K562 (cell line): Measurements from ENCODE around the gene CFAP92. TPM values are rescaled to one million over a fixed set of nuclear protein-coding genes. Genes with fewer than 3 reads are reported as not detected.

Source experiments
- COPS2 ChIP-seq: fragments of 450-650 bp; conservative IDR thresholded peaks from 2 replicates; pipeline ENCODE4 v1.6.1; 2016; ENCODE audit warnings: mild to moderate bottlenecking, moderate library complexity
- POLR3A ChIP-seq: IDR thresholded peaks from 2 replicates; pipeline ENCODE4 v1.6.1; 2011; ENCODE audit warnings: borderline replicate concordance, mild to moderate bottlenecking, moderate library complexity; ENCODE audit not compliant: insufficient read length, insufficient read depth; ENCODE audit errors: extremely low read depth
- SETDB1 ChIP-seq: IDR thresholded peaks from one replicate; pipeline ENCODE4 v1.6.1; 2012; ENCODE audit warnings: low read length, control low read depth, inconsistent platforms
- SRSF9 ChIP-seq: fragments of 200-400 bp; formaldehyde crosslinking; IDR thresholded peaks from 2 replicates; pipeline ENCODE4 v1.6.1; 2017; ENCODE audit warnings: low read depth, low read length, borderline replicate concordance
- polyA plus RNA-seq, 8 experiments: library from polyadenylated mRNA; depleted of rRNA in 4 of 8; stranded (reverse) in 5 of 8; unstranded in 3 of 8; fragments of >200 nt; fragmentation: Nextera tagmentation in 2 of 8; fragmentation: Illumina TruSeq in 1 of 8; extraction: Ambion mirVana in 2 of 8; extraction: Trizol in 1 of 8; gene quantifications; 2 replicates each; pipeline versions ENCODE4 v1.2.1 to v1.2.3, GENCODE V29; 2011 to 2014; ENCODE audit warnings: inconsistent platforms in 1 of 8, missing spikeins in 1 of 8
- total RNA-seq, 7 experiments: library from RNA; depleted of rRNA in 6 of 7; stranded (reverse); fragments of >200 nt in 6 of 7; fragmentation: Illumina TruSeq in 2 of 7; extraction: Trizol in 2 of 7; gene quantifications; 2 replicates each; pipeline versions ENCODE4 v1.2.1 to v1.2.3, GENCODE V29; 2011 to 2021; ENCODE audit warnings: low replicate concordance in 1 of 7
- TF ChIP-seq, protein P1 (sequence below): sonication (generic); formaldehyde crosslinking; IDR thresholded peaks from 2 replicates; pipeline ENCODE4 v1.8.0; 2022; ENCODE audit warnings: mild to moderate bottlenecking, missing genetic modification reagents
- TF ChIP-seq, protein P2 (sequence below): fragments of 250-450 bp; sonication (Bioruptor Pico); IDR thresholded peaks from 2 replicates; pipeline ENCODE4 v1.8.0; 2022; ENCODE audit warnings: inconsistent platforms, mild to moderate bottlenecking, moderate library complexity, borderline replicate concordance
- TF ChIP-seq, protein P3 (sequence below): fragments of 450-650 bp; IDR thresholded peaks from 2 replicates; pipeline ENCODE4 v1.6.1; 2016; ENCODE audit warnings: mild to moderate bottlenecking, moderate library complexity
- TF ChIP-seq, protein P4 (sequence below): sonication (generic); formaldehyde crosslinking; IDR thresholded peaks from 2 replicates; pipeline ENCODE4 v1.5.0; 2020; ENCODE audit warnings: missing genetic modification reagents
- TF ChIP-seq, protein P5 (sequence below): fragments of 450-650 bp; IDR thresholded peaks from 2 replicates; pipeline ENCODE4 v1.6.1; 2016

CFAP92 gene
- total and polyA plus RNA-seq, 9 of the 15 experiments (the other 6 are each of a cell fraction or from before 2014, with no cell fraction given) = 0.06 to 0.62 (median 0.36) TPM

DNA sequence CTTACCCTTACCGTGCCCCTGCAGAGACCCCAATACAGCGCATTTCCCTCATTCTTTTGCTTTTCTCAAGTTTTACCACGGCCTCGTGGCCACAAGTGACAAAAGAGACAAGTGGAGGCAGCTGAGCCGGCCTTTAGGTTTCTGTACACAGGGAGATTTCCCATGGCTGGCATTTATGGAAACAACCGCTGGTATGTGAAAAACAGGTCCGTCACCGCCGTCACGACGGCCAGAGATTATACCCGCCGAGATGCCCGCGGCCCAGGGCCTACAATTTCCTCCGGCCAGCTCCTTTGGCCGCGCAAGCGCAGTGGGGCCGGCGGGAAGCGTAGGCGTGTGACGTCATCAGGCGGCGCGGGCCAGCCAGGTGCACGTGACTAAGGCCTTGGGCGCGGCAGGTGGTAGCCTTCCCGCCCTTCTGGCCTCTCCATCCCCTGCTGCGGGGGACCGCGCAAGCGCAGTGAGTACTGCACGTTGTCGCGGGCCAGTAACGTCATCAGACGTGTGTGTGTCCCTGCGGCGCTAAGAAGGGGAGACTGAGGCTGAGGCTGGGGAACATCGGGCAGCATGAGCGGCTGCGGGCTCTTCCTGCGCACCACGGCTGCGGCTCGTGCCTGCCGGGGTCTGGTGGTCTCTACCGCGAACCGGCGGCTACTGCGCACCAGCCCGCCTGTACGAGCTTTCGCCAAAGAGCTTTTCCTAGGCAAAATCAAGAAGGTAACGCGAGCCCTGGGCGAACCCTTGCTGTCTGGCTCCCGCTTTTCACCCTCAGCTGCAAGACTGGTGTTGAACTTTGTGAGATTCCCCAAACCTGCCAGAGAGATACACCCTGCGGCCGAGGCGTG is 114.5 kb downstream of the CFAP92 start, which contains the start of gene ACAD9 (continued):
- TF ChIP-seq, protein P1, sequence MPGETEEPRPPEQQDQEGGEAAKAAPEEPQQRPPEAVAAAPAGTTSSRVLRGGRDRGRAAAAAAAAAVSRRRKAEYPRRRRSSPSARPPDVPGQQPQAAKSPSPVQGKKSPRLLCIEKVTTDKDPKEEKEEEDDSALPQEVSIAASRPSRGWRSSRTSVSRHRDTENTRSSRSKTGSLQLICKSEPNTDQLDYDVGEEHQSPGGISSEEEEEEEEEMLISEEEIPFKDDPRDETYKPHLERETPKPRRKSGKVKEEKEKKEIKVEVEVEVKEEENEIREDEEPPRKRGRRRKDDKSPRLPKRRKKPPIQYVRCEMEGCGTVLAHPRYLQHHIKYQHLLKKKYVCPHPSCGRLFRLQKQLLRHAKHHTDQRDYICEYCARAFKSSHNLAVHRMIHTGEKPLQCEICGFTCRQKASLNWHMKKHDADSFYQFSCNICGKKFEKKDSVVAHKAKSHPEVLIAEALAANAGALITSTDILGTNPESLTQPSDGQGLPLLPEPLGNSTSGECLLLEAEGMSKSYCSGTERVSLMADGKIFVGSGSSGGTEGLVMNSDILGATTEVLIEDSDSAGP (CRISPR knock-in tag) = no peak
- TF ChIP-seq, protein P2, sequence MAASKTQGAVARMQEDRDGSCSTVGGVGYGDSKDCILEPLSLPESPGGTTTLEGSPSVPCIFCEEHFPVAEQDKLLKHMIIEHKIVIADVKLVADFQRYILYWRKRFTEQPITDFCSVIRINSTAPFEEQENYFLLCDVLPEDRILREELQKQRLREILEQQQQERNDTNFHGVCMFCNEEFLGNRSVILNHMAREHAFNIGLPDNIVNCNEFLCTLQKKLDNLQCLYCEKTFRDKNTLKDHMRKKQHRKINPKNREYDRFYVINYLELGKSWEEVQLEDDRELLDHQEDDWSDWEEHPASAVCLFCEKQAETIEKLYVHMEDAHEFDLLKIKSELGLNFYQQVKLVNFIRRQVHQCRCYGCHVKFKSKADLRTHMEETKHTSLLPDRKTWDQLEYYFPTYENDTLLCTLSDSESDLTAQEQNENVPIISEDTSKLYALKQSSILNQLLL = no peak
- TF ChIP-seq SETDB1 (no peak), SRSF9 (no peak), COPS2 (no peak), POLR3A (no peak)
- TF ChIP-seq, protein P3, sequence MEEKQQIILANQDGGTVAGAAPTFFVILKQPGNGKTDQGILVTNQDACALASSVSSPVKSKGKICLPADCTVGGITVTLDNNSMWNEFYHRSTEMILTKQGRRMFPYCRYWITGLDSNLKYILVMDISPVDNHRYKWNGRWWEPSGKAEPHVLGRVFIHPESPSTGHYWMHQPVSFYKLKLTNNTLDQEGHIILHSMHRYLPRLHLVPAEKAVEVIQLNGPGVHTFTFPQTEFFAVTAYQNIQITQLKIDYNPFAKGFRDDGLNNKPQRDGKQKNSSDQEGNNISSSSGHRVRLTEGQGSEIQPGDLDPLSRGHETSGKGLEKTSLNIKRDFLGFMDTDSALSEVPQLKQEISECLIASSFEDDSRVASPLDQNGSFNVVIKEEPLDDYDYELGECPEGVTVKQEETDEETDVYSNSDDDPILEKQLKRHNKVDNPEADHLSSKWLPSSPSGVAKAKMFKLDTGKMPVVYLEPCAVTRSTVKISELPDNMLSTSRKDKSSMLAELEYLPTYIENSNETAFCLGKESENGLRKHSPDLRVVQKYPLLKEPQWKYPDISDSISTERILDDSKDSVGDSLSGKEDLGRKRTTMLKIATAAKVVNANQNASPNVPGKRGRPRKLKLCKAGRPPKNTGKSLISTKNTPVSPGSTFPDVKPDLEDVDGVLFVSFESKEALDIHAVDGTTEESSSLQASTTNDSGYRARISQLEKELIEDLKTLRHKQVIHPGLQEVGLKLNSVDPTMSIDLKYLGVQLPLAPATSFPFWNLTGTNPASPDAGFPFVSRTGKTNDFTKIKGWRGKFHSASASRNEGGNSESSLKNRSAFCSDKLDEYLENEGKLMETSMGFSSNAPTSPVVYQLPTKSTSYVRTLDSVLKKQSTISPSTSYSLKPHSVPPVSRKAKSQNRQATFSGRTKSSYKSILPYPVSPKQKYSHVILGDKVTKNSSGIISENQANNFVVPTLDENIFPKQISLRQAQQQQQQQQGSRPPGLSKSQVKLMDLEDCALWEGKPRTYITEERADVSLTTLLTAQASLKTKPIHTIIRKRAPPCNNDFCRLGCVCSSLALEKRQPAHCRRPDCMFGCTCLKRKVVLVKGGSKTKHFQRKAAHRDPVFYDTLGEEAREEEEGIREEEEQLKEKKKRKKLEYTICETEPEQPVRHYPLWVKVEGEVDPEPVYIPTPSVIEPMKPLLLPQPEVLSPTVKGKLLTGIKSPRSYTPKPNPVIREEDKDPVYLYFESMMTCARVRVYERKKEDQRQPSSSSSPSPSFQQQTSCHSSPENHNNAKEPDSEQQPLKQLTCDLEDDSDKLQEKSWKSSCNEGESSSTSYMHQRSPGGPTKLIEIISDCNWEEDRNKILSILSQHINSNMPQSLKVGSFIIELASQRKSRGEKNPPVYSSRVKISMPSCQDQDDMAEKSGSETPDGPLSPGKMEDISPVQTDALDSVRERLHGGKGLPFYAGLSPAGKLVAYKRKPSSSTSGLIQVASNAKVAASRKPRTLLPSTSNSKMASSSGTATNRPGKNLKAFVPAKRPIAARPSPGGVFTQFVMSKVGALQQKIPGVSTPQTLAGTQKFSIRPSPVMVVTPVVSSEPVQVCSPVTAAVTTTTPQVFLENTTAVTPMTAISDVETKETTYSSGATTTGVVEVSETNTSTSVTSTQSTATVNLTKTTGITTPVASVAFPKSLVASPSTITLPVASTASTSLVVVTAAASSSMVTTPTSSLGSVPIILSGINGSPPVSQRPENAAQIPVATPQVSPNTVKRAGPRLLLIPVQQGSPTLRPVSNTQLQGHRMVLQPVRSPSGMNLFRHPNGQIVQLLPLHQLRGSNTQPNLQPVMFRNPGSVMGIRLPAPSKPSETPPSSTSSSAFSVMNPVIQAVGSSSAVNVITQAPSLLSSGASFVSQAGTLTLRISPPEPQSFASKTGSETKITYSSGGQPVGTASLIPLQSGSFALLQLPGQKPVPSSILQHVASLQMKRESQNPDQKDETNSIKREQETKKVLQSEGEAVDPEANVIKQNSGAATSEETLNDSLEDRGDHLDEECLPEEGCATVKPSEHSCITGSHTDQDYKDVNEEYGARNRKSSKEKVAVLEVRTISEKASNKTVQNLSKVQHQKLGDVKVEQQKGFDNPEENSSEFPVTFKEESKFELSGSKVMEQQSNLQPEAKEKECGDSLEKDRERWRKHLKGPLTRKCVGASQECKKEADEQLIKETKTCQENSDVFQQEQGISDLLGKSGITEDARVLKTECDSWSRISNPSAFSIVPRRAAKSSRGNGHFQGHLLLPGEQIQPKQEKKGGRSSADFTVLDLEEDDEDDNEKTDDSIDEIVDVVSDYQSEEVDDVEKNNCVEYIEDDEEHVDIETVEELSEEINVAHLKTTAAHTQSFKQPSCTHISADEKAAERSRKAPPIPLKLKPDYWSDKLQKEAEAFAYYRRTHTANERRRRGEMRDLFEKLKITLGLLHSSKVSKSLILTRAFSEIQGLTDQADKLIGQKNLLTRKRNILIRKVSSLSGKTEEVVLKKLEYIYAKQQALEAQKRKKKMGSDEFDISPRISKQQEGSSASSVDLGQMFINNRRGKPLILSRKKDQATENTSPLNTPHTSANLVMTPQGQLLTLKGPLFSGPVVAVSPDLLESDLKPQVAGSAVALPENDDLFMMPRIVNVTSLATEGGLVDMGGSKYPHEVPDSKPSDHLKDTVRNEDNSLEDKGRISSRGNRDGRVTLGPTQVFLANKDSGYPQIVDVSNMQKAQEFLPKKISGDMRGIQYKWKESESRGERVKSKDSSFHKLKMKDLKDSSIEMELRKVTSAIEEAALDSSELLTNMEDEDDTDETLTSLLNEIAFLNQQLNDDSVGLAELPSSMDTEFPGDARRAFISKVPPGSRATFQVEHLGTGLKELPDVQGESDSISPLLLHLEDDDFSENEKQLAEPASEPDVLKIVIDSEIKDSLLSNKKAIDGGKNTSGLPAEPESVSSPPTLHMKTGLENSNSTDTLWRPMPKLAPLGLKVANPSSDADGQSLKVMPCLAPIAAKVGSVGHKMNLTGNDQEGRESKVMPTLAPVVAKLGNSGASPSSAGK = peak; percentile 98
- TF ChIP-seq, protein P4, sequence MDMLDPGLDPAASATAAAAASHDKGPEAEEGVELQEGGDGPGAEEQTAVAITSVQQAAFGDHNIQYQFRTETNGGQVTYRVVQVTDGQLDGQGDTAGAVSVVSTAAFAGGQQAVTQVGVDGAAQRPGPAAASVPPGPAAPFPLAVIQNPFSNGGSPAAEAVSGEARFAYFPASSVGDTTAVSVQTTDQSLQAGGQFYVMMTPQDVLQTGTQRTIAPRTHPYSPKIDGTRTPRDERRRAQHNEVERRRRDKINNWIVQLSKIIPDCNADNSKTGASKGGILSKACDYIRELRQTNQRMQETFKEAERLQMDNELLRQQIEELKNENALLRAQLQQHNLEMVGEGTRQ (CRISPR knock-in tag) = peak; percentile 98
- TF ChIP-seq, protein P5, sequence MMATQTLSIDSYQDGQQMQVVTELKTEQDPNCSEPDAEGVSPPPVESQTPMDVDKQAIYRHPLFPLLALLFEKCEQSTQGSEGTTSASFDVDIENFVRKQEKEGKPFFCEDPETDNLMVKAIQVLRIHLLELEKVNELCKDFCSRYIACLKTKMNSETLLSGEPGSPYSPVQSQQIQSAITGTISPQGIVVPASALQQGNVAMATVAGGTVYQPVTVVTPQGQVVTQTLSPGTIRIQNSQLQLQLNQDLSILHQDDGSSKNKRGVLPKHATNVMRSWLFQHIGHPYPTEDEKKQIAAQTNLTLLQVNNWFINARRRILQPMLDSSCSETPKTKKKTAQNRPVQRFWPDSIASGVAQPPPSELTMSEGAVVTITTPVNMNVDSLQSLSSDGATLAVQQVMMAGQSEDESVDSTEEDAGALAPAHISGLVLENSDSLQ = no peak
